ENCODE results near the gene OPA3.

DNA sequence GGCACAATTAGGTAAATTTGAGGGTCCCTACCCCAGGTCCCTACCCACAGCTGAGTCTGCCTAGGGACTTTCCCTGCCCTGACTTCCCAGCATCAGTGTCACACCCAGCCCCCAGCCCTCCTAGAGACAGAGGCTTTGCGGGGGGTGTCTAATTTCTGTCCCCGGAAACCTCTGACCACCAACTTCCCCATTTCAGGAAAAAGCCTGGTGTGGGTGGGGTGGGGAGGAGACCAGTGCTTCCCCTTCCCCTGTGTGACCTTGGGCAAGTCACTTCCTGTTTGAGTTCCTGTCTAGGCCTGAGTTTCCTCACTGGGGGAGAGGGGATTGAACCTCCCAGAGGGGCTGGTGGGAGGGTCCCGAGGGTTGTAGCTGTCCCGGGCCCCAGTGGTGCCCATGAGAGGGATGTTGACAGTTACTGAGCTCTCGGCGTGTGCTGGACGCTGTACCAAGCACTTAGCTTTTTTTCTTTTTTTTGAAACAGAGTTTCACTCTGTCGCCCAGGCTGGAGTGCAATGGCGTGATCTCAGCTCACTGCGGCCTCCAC is 69.4 kb downstream of the OPA3 start:
- TF ChIP-seq CTCF (conservative IDR thresholded peaks at IDR 0.05; ENCODE audit: low read length), result no peak
- no peak for TF ChIP-seq EZH2phosphoT487 (IDR thresholded peaks at IDR 0.05; ENCODE audit: borderline replicate concordance, low read depth, low read length)
